HUES6 (cell line): ENCODE results near the gene EIF4G3.
"Not testable (repeated sequence)": the region's sequence is repeated elsewhere in the genome, so short reads cannot be mapped to it uniquely, and the experiment has no call there.

Experiments used
- H3K27ac ChIP-seq: 2 replicates; pipeline ENCODE4 v1.7.0; 2013; ENCODE audit warnings: low read depth, mild to moderate bottlenecking, low read length, inconsistent platforms
- H3K27me3 ChIP-seq: 2 replicates; pipeline ENCODE4 v1.6.1; 2013; ENCODE audit warnings: low read length; ENCODE audit not compliant: control insufficient read depth, insufficient read depth
- H3K36me3 ChIP-seq: 2 replicates; pipeline ENCODE4 v1.6.1; 2013; ENCODE audit warnings: low read length; ENCODE audit not compliant: control insufficient read depth, insufficient read depth
- H3K4me1 ChIP-seq: 2 replicates; pipeline ENCODE4 v1.6.1; 2013; ENCODE audit warnings: low read length; ENCODE audit not compliant: control insufficient read depth, insufficient read depth
- H3K4me3 ChIP-seq: 2 replicates; pipeline ENCODE4 v1.5.1; 2013; ENCODE audit warnings: low read depth, low read length
- H3K9ac ChIP-seq: one replicate; pipeline ENCODE4 v1.6.1; 2013; ENCODE audit warnings: mild to moderate bottlenecking, low read length
- H3K9me3 ChIP-seq: 2 replicates; pipeline ENCODE4 v1.6.1; 2013; ENCODE audit warnings: low read depth, low read length; ENCODE audit not compliant: control insufficient read depth, insufficient read depth

Gene EIF4G3

GRCh38 chr1:21205416-21205815, 28.7 kb upstream of the EIF4G3 start:
- H3K9me3 ChIP-seq = no peaks in the 10 kb centered on the region
- no peaks in the 10 kb centered on the region for H3K36me3 ChIP-seq
- H3K27me3 ChIP-seq = no peaks in the 10 kb centered on the region
- H3K4me1 ChIP-seq = no peaks in the 10 kb centered on the region
- no peak overlapping the region for H3K27ac ChIP-seq
- H3K4me3 ChIP-seq = no peak overlapping the region
- no peak overlapping the region for H3K9ac ChIP-seq

DNA sequence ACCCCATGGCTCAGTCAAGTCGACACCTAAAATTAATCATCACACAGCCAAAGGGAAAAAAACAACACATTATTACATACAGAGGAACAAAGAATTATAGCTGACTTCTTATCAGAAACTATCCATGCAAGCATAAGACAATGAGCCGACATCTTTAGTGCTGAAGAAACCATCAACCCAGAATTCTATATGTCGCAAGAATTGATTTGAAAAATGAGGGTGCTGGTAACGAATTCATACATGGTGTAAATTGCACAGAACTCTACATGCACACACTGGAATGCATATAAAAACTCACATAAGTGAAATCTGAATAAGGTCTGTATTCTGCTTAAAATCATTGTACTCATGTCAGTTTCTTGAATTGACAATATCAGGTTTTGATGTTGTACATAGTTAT, 25.0 kb upstream of the EIF4G3 start:
- Histone ChIP-seq H3K4me1 (no peaks in the 10 kb centered on the region), H3K9me3 (no peaks in the 10 kb centered on the region), H3K4me3 (no peak overlapping the region), H3K9ac (no peak overlapping the region), H3K27ac (no peak overlapping the region), H3K27me3 (peaks cover 13% of the 10 kb centered on the region), H3K36me3 (no peaks in the 10 kb centered on the region)

DNA sequence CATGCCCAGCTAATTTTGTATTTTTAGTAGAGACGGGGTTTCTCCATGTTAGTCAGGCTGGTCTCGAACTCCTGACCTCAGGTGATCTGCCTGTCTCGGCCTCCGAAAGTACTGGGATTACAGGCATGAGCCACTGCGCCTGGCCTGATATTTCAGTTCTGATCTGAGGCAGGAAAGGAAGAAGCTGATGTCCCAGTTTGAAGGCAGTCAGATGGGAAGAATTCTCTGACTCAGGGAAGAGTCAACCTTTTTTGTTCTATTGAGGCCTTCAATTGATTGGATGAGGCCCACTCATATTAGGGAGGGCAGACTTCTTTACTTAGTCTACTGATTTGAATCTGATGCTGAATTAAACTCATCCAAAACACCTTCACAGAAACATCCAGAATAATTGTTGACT, 24.5 kb upstream of the EIF4G3 start:
- not testable (repeated sequence) for H3K4me1 ChIP-seq, H3K9me3 ChIP-seq, H3K27ac ChIP-seq, H3K9ac ChIP-seq, H3K4me3 ChIP-seq, H3K36me3 ChIP-seq
- H3K27me3 ChIP-seq = peaks cover 16% of the 10 kb centered on the region

- no peak overlapping the region for H3K4me3 ChIP-seq
- H3K9ac ChIP-seq = no peak overlapping the region
- no peaks in the 10 kb centered on the region for H3K9me3 ChIP-seq
- H3K27me3 ChIP-seq = peaks cover 16% of the 10 kb centered on the region
- no peaks in the 10 kb centered on the region for H3K4me1 ChIP-seq
- H3K36me3 ChIP-seq = no peaks in the 10 kb centered on the region
- no peak overlapping the region for H3K27ac ChIP-seq
Observed at GRCh38 chr1:21200767-21201166, 24.1 kb upstream of the EIF4G3 start.

DNA sequence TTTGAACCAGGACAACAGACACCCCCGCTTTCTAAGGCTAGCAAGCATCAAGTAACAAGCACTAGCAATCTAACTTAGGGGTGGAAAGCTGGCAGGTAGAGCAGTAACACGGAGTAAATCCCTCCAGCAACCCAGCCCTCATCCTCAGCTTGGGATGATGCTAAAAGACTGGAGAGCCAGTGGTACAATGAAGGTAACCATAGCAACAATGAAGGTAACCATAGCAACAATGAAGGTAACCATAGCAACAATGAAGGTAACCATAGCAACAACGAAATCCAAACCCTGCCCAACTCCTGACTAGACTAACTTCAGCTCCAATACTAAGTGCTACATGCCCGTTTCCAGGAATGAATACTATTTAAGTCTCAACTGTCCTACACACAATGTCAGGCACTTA, 22.2 kb upstream of the EIF4G3 start:
- no peaks in the 10 kb centered on the region for H3K4me1 ChIP-seq
- no peaks in the 10 kb centered on the region for H3K36me3 ChIP-seq
- H3K9ac ChIP-seq = no peak overlapping the region
- H3K27ac ChIP-seq = no peak overlapping the region
- peaks cover 31% of the 10 kb centered on the region for H3K27me3 ChIP-seq
- no peaks in the 10 kb centered on the region for H3K9me3 ChIP-seq
- no peak overlapping the region for H3K4me3 ChIP-seq

DNA sequence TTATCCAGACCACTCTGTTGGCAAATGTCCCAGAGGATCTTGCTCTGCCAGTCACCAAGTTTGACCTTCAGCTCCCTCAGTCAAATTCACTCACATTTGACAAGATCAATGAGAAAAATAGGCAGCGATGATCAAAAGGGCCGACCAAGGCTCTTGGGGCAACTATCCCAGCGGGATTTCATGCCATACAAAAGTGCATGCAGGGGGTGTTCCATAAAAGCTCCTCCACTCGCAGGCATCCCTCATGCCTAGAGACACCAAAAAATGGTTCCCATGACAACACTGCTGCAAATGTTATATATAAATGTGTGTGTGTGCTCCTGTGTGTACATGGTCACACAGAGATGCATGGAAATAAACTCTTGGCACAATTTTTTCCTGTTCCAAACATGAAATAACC, 16.2 kb upstream of the EIF4G3 start:
- no peak overlapping the region for H3K9ac ChIP-seq
- no peaks in the 10 kb centered on the region for H3K9me3 ChIP-seq
- H3K27ac ChIP-seq = no peak overlapping the region
- H3K36me3 ChIP-seq = no peaks in the 10 kb centered on the region
- no peaks in the 10 kb centered on the region for H3K4me1 ChIP-seq
- peaks cover 76% of the 10 kb centered on the region for H3K27me3 ChIP-seq
- H3K4me3 ChIP-seq = no peak overlapping the region

- Histone ChIP-seq H3K27me3 (peaks cover 82% of the 10 kb centered on the region), H3K9me3 (no peaks in the 10 kb centered on the region), H3K27ac (no peak overlapping the region), H3K4me3 (no peak overlapping the region), H3K36me3 (no peaks in the 10 kb centered on the region), H3K9ac (no peak overlapping the region), H3K4me1 (no peaks in the 10 kb centered on the region)
Observed at GRCh38 chr1:21192284-21192683, 15.6 kb upstream of the EIF4G3 start.

DNA sequence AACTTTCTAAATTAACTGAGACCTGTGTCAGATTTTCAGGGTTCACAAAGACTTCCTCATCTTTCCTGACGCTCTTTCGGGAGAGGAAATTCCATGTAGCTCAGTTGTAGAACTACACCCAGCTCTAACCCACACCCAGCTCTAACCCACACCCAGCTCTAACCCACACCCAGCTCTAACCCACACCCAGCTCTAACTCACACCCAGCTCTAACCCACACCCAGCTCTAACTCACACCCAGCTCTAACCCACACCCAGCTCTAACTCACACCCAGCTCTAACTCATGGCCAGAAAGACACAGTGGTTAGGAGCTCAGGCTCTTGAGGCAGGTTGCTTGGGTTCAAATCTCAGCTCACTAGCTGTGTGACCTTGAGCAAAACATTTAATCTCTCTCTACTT, 14.1 kb upstream of the EIF4G3 start:
- H3K27me3 ChIP-seq = peaks cover 89% of the 10 kb centered on the region

DNA sequence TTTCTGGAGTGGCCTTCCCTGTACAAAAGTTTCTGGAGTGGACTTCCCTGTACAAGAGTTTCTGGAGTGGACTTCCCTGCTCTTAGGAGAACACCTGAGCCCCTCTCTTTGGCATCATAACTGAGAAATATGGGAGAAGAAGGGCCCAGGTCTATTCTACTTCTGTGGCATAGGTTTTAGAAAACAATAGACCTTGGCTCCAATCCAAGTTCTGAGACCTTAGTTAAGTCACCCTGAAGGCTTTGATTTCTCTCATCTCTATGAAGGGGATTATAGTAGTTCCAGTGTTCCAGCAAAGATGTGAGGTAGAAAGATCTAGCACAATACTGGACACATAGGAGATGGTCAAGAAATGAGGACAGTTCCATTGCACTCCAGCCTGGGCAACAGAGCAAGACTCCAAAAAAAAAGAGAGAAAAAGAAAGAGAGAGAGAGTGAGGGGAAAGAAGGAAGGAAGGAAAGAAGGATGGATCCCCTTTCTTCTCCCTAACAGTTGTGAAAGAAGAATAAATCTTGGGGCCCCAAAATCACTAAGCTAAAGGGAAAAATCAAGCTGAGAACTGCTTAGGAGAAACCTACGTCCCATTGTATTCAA, 13.3 kb upstream of the EIF4G3 start:
- Histone ChIP-seq H3K4me3 (no peak overlapping the region), H3K27me3 (peaks cover 90% of the 10 kb centered on the region), H3K36me3 (no peaks in the 10 kb centered on the region), H3K9me3 (no peaks in the 10 kb centered on the region), H3K27ac (no peak overlapping the region), H3K4me1 (no peaks in the 10 kb centered on the region), H3K9ac (no peak overlapping the region)

More for the DNA sequence above, 14.1 kb upstream of the EIF4G3 start:
- not testable (repeated sequence) for H3K9me3 ChIP-seq, H3K4me3 ChIP-seq, H3K4me1 ChIP-seq, H3K36me3 ChIP-seq, H3K27ac ChIP-seq, H3K9ac ChIP-seq

DNA sequence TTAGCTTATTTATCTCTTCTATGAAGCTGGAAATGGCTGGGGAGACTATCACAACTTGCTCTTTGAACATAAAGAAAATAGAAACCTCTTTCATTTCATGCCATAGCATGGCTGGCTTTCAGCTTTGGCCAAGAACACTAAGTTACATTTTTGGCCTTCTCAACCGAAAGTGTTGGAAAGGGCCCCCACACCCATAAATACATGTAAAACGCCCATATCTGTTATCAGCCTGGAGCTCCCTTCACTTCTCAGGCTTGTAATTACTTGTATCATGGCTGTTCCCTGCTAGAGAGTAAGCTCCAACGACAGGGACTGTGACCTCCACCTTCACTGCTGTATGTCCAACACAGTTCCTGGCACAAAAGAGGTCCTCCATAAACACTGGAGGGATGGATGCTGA, 12.7 kb upstream of the EIF4G3 start:
- peaks cover 90% of the 10 kb centered on the region for H3K27me3 ChIP-seq

GRCh38 chr1:21188235-21188634, 11.5 kb upstream of the EIF4G3 start:
- H3K27me3 ChIP-seq = peaks cover 88% of the 10 kb centered on the region
- H3K36me3 ChIP-seq = no peaks in the 10 kb centered on the region
- no peaks in the 10 kb centered on the region for H3K9me3 ChIP-seq
- H3K27ac ChIP-seq = no peak overlapping the region
- no peak overlapping the region for H3K9ac ChIP-seq
- H3K4me3 ChIP-seq = no peak overlapping the region
- no peaks in the 10 kb centered on the region for H3K4me1 ChIP-seq

More for the DNA sequence above, 12.7 kb upstream of the EIF4G3 start:
- Histone ChIP-seq H3K9me3 (no peaks in the 10 kb centered on the region), H3K4me3 (no peak overlapping the region), H3K27ac (no peak overlapping the region), H3K4me1 (no peaks in the 10 kb centered on the region), H3K36me3 (no peaks in the 10 kb centered on the region), H3K9ac (no peak overlapping the region)

GRCh38 chr1:21185221-21185731, 8.6 kb upstream of the EIF4G3 start:
- Histone ChIP-seq H3K27ac (no peak overlapping the region), H3K27me3 (peaks cover 76% of the 10 kb centered on the region), H3K9me3 (no peaks in the 10 kb centered on the region), H3K9ac (no peak overlapping the region), H3K36me3 (no peaks in the 10 kb centered on the region), H3K4me1 (no peaks in the 10 kb centered on the region), H3K4me3 (no peak overlapping the region)
